Ecto neural progenitor cell (in vitro differentiated cells): ENCODE results near the gene HERC3.
A peak's percentile ranks its signal among the peaks of the same experiment; 100 is the strongest.
"Not testable (repeated sequence)": the region's sequence is repeated elsewhere in the genome, so short reads cannot be mapped to it uniquely, and the experiment has no call there.

ENCODE experiments used
- DNase-seq: peaks from one replicate; pipeline ENCODE4 v3.0.0-alpha.2; 2018; ENCODE audit warnings: low spot score

Gene HERC3

DNA sequence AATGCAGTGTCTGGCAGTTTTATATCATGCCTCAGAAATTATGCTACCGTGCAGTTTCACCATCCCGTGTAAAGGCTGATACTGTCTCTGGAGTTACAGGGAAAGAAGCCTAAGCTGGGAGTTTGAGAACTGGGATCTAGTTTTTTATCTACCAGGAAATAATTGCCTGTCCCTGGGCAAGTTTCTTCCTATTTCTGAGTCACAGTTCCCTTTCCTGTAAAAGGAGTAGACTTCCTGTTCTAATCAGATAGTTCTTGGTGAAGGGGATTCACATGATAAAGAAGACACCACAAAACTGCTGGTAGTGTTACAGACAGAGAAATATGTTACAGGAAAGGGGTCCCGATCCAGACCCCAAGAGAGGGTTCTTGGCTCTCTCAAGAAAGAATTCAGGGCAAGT is 17.1 kb downstream of the HERC3 start:
- DNase-seq, result no peak

DNA sequence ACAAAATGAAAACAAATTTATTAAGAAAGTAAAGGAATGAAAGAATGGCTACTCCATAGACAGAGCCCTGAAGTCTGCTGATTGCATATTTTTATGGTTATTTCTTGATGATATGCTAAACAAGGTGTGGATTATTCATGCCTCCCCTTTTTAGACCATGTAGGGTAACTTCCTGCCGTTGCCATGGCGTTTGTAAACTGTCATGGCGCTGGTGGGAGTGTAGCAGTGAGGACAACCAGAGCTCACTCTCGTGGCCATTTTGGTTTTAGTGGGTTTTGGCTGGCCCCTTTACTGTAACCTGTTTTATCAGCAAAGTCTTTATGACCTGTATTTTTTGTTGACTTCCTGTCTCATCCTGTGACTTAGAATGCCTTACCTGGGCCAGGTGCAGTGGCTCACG is 17.5 kb downstream of the HERC3 start:
- not testable (repeated sequence) for DNase-seq

DNA sequence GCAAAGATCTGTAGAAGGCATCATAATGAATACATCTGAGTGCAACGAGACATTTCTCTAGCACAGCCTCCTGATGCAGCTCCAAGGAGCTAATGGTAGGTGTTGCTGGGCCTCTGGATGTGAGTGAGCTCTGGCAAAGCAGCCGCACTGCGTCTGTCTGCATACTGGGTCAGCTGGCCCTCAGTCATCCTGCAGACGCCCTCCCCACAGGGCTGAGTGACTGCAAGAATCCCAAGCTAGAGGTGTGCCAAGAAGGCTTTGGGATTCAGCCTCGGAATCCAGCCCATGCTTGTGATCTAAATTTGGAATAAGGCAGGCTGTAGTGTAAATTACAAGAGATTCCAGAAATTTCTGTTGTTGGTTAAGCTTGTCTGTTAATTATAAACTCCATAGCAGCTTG is 18.5 kb downstream of the HERC3 start:
- DNase-seq, result no peak

GRCh38 chr4:88613417-88613875 is 21.2 kb downstream of the HERC3 start:
- DNase-seq, result no peak

DNA sequence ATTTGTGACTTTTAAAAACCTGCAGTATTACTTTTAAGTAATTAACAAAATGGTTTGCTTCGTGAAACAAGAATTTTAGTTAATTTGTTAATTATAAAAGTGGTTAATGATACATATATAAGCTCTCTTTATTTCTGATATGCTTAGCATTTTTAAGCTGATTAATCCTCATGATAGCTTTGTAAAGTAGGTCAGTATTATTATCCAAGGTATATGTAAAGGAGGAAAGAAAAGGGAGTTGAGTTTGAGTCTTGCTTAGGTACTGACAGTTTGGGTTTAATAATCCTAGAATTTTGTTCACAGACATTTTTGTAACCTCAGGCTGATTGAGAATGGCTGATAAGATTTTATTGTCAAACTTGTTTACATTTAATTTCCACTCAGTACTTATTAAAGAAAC is 21.8 kb downstream of the HERC3 start:
- no peak for DNase-seq

DNA sequence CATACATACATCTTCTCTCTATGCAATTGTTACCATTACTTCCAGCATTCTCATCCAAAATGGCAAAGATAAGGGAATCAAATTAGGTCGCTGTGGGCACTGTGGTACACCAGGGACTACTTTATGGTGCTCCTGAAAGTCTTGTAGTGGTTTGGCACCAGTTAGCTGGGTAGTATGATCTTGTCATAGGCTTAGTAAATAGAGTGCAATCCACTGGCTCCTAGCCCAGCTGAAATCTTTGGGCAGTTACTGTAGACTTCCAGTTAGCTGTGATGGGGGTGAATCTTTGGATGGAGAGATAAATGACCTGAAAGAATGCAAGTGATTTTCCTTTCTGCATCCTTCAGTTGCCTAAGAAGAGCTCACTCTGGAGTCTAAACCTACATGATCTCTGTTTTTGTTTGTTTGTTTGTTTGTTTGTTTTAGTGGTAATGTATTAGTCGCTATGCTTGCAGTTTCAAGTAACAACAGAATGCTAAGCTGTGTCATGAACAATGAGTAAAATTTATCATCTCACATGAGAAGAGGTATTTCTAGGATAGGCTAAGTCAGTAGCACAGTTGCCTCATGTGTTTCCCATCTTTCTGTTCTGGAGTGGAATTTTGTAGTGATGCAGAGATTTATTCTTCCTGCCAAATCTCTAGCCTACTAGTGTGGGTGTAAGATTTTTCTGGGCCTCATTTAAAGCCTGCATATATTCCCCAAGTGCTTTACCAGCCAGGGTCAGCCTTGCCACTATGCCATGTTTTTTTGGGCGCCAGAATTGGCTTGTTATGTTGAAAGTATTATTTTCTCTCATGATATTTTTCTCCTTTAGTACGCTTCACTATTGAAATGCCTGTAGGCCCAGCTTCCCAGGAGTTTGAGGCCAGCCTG is 24.2 kb downstream of the HERC3 start:
- no peak for DNase-seq

- DNase-seq, result no peak
Observed at GRCh38 chr4:88618782-88619485, 26.7 kb downstream of the HERC3 start.

DNA sequence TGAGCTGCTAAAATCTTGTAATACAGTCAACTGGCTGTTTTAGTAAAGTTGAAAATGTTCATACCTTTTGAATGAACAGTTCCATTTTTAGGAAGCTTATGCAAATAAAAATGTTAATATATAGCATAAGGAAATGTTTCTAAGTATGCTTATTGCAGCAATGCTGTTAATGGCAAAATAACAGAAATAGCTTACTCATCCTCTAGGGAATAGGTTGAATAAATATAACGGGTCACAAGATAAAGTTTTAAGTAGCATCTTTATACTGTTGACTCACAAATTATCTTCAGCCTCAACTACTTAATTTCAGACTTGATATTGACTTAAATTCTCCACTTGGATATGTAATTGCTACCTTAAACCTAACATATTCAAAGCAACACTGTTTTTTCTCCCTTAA is 27.7 kb downstream of the HERC3 start:
- no peak for DNase-seq

GRCh38 chr4:88621763-88622327 is 29.6 kb downstream of the HERC3 start:
- no peak for DNase-seq

DNA sequence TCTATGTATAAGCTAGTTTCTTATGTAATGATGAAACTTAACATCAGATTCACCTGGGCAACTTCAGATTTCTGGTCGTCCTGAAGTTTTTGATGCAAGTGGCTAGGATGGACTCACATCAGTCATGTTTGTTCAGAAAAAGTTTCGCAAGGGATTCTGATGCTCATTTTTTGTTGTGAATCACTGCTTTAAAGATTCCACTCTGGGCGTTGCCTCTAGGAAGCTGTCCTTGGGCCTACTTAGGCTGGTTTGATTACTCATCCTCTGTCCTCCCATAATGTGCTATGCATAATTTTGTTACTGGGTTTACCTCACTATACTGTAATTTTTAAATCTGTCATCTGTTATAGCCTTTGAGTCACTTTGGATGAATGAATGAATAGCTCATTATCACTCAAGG is 30.8 kb downstream of the HERC3 start:
- DNase-seq, result no peak

DNA sequence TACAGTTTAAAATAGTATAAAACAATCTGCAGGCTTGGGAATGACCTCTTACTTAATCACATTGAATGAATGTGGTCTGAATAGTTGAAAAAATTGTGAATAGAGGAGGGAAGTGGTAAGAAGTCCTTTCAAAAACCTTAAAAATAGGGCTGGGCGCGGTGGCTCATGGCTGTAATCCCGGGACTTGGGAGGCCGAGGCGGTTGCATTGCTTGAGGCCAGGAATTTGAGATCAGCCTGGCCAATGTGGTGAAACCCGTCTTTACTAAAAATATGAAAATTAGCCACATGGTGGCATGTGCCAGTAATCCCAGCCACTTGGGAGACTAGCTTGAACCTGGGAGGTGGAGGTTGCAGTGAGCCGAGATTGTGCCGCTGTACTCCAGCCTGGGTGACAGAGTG is 36.5 kb downstream of the HERC3 start:
- DNase-seq, result no peak

- no peak for DNase-seq
Observed at GRCh38 chr4:88629826-88630225, 37.5 kb downstream of the HERC3 start.

- DNase-seq, result no peak
Observed at GRCh38 chr4:88630756-88631155, 38.5 kb downstream of the HERC3 start.

GRCh38 chr4:88643932-88644331 is 51.7 kb downstream of the HERC3 start:
- no peak for DNase-seq

- no peak for DNase-seq
Observed at GRCh38 chr4:88645994-88646393, 53.7 kb downstream of the HERC3 start.

DNA sequence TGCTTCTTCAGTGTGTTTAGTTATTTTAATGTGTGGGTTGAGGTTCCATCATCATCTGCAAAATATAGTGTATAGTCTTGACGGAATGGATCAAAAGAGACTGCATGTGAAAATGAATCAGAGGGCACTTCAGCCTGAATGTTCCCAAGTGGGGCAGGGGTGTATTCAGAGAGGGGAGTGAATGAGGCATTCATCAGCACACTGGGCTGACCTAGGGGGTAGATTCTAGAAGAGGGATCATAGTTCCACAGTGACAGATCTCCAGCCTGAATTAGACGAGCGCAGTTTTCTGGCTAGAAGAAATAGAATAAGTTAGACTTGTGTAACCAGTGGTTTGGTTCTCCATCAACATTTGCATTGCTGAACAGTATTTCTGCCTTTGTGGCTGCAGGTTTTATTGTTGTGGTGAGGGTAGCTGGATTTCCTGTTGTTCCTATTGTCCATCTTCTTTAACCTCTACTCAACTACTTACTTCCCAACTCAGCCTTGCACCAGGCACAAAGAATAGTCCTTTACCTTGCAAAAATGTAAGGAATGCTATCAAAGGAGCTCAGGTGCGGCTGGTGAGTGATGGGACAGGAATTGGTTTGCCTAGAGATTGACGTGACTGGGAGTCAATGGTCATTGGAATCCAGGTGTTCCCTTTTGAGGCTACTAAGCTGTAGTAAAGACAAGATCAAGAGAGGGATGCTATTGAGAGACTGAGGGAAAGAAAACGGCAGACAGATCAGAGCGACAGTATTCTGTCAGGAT is 54.4 kb downstream of the HERC3 start:
- no peak for DNase-seq

- DNase-seq, result no peak
Observed at GRCh38 chr4:88649716-88650115, 57.4 kb downstream of the HERC3 start.

DNA sequence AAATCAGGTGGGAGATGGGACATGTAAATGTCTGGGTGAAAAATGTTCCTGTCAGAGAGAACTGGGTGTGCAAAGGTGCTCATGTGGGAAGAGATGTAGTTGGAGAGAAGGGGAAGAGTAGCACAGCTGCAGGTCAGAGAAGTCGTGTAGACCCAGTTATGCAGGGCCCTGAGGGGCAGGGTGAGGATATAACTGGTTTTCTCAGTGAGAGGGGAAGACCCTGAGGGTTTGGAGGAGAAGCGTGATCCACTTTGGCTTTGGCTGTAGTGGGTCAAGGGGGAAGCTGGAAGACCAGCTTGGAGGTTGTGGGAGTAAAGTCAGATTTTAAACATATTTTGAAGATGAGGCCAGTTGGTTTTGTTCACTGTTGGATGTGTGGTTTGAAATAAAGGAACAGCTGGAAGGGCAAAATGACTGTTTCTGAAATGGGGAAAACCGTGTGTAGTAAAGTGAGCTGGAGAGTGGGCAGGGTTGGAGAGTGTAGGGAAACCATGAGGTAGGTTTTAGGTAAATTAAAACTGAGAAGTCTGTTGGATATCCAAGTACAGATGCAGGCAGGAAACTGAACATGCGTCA is 61.2 kb downstream of the HERC3 start:
- DNase-seq, result no peak

GRCh38 chr4:88655226-88655625 is 62.9 kb downstream of the HERC3 start:
- no peak for DNase-seq

GRCh38 chr4:88659055-88659889 is 67.0 kb downstream of the HERC3 start:
- DNase-seq, result peak; percentile 56

DNA sequence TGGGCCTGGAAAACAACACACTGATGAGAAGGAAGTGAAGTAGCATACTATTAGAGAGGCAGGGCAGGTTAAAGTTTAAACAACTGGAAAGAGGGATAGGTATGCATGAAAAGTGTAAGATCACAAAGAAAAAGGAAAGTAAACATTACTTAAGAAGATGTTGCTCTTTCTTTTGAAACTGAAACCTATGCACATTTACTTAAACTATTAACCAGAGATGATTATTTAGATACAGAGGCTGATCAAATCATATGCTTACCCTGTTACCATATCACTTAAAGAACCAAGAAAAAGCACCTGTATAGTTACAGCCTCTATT is 67.6 kb downstream of the HERC3 start:
- DNase-seq, result no peak
